Inferior parietal cortex (tissue), 1 donor: ENCODE results near the gene TMEM87B.

Experiments
- DNase-seq: peaks from one replicate; pipeline ENCODE4 v3.0.0-alpha.2; 2016; ENCODE audit errors: extremely low spot score

Gene TMEM87B

GRCh38 chr2:112151271-112151670, 96.2 kb downstream of the TMEM87B start:
- DNase-seq, result no peak

DNA sequence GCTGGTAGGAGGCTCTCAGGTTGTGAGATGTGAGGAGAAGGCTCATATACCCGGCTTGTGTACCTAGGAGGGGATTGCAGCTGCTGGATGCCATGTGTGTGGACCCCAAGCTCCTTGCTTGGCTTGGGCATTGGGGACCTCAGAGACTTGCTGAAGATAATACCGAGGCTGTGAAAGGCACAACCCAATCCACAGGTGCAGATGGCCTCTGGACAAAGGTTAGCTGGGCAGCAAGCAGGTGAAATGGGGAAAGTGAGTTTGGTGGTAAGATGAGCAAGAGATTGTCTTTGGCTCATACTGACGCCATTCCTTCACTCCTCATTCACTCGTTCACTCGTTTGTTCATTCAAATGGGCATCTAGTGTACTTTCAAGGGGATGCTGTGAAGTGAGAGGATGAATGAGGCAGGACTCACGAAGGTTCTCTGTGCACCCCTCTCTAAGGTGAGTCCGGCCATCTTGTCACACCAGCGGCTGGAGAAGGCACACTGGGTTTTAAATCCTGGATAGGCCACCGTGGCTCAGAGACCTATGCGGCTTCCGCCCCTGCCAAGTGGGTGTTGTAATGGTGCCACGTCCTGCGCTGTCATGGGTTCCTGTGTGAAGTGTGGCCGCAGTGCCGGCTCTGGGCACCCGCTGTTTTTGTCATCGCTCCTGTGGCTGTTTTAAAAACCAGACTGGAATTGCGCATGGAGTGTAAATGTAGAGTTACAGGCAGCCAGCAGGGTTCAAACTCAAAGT, 96.8 kb downstream of the TMEM87B start:
- DNase-seq, result no peak

GRCh38 chr2:112152476-112153178, 97.6 kb downstream of the TMEM87B start:
- DNase-seq, result no peak

DNA sequence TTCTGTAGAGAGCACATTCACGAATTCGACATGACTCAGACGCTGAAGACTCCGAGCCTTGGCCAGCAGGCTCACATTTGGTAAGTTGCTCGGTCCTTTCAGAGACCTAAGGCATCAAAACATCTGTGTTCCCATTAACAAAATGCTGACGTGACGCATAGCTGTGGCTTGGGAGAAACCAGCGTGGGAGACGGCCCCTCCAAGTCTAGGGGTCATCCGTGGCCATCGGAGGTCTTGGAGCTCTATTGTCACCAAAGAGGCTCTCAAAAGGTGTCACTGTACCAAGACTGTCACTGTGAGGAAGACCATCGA, 98.1 kb downstream of the TMEM87B start:
- no peak for DNase-seq

- DNase-seq, result no peak
Measured at GRCh38 chr2:112153501-112153900, 98.4 kb downstream of the TMEM87B start.

GRCh38 chr2:112154246-112155117, 99.4 kb downstream of the TMEM87B start:
- no peak for DNase-seq

DNA sequence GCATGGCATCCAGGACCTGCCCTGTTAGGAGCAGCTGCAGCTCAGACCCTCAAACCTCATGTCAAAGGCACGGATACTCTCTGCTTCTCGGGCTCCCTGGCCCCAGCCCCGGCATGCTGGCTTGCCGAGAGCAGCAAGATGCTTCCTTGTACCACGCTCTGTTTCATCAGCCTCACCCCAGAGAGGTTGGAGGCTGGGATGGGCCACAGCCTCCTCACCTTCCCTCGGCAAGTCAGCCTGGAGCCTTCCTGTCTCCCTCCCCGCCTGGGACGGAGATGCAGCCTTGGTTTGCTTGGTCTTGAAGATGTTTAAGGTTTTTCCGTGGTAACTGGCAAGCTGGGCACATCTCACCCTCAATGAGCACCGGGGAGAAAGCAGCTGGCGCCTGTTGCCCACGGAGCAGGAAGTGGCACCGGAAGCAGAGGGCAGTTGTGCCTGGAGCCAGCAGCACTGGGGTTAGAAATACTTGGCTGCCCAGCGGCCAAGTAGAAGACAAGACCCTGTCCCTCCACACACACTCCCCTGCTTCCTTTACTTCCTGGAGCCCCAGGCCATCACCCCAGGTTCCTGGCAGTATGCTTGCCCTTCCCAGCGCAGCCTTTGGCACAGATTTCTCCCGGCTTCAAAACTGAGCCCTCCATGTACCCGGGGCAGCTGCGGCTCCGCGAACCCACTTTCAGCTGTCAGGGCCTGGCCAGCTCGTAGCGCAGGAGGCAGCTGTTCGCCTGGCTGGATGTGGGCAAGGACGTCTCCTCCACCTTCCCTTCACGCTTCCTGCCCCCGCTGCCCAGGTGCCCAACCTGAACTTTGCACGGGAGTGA, 100.5 kb downstream of the TMEM87B start:
- DNase-seq, result no peak

- no peak for DNase-seq
Measured at GRCh38 chr2:112156152-112156986, 101.3 kb downstream of the TMEM87B start.

- no peak for DNase-seq
Measured at GRCh38 chr2:112157472-112157871, 102.4 kb downstream of the TMEM87B start.

- no peak for DNase-seq
Measured at GRCh38 chr2:112159454-112159921, 104.4 kb downstream of the TMEM87B start.

DNA sequence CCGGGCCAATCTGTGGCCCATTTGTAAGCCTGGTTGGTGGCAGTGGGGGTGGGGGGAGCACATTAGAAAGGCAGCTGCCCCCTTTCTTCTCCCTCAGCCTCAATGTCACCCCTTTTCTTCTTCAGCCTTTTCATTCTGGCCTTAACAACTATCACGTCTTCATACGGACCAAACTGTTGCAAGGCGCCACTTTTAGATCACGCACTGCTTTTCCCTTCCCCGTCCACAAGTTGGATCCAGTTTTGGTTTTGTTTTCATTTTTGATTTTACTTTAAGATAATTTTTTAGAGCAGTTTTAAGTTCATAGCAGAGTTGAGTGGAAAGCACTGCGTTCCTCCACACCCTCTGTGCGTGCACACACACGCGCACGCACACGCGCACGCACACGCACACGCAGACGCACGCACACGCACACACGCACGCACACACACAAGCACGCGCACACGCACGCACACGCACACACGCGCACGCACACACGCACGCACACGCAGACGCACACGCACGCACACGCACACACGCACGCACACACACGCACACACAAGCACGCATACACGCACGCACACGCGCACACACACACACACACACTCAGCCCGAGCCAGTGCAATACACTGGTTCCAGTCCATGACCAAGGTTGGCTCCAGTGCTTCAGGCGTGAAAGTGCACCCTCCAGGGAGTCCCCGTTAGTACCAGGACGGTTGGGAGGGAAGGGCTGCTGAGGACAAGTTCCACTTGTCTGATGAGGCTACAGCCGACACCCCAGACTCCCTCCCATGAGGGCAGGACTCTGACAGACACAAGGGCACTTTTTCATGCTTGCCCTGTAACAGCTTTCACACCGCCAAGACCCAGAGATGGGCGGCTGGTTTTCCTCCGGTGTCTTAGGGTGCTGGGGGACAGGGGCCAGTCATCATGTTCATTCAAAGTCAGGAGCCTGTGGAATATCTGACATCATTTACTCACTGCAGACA, 105.5 kb downstream of the TMEM87B start:
- no peak for DNase-seq

DNA sequence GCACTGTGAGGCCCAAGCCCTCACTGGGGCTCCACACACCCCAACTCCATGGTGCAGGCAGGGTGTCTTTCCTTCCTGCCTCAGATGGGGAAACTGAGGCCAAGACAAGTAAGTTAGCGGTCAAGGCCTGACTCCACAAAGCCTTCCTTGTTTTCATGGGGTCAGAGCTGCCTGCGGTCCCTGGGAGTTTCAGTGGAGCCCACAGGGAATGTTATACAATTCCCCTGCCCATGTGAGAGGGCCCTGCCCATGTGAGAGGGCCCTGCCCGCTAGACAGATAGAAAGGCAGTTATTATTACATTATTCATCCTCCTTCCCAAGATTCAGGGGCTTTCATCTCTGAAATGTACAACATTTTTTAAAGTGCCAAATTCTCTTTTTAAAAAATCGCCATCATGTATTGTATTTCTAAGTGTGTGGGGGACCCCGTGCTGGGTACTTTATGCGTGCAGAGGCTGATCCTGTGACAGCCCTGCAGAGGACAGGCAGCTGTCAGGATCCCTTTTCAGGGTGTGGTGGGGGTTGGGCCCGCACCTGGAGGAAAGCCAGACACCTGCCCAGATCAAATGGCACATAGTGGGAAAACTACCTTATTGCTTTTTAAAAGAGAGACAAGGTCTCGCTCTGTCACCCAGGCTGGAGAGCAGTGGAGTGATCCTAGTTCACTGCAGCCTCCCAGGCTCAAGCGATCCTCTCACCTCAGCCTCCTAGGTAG, 106.5 kb downstream of the TMEM87B start:
- DNase-seq, result no peak

DNA sequence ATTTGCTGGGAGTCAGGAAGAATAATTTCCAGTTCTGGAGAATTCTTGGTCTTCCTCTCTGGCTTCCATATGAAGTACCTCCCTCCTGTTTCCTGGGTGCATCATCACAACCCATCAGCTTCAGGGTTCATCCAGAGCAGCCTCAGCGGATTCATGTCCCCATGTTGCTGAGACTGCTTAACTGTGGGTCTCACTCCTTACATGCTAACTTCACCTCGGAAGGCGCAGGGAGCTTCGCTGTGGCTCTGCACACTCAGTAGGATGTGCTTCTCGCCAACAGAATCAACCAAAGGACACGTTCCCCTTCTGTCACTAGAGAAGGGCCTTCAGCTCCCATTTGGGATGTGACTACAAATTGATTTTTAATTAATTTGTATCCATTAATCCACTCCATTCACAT, 107.3 kb downstream of the TMEM87B start:
- no peak for DNase-seq

GRCh38 chr2:112162956-112163355, 107.9 kb downstream of the TMEM87B start:
- DNase-seq, result no peak

DNA sequence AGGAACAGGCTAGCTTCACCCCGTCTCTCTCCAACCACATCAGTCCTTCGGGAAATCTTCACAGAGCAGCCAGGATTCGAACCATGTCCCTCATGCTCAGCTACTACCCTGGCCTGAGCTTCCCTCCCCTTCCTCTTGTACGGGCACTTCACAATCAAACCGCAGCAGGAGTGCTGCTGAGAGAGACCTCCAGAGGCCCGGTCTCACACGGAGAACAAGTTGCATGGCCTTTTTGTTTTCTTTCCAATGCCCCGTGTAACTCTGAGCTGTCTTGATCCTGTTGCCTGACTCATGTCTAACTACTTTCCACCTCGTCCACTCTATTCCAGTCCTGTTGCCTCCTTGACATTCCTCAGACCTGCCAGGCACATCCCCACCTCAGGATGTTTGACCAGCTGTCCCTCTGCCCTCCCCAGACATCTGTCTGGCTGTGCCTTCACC, 108.5 kb downstream of the TMEM87B start:
- no peak for DNase-seq

- DNase-seq, result no peak
Measured at GRCh38 chr2:112164876-112165275, 109.8 kb downstream of the TMEM87B start.

DNA sequence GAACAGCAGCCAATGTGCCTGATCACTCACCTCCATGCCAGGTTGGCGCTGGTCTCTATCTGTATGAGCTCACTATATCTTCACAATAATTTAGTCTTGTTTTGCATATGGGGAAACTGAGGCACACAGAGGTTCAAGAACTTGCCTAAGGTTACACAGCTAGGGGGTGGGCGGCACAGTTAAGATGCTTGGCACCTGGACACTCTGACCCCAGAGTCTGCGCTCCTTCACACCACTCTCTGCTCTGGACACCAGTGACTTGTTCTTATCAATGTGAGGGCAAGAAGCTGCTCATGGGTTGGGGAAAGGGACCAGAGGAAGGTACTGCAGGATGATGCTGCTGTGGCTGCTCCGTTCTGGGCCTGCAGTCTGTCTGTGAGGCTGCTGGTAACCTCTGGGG, 110.2 kb downstream of the TMEM87B start:
- no peak for DNase-seq

GRCh38 chr2:112166806-112167499, 111.9 kb downstream of the TMEM87B start:
- no peak for DNase-seq
